Measurements from ENCODE around the gene RAB14. TPM values are rescaled to one million over a fixed set of nuclear protein-coding genes. Genes with fewer than 3 reads are reported as not detected.

The RAB14 gene
- total RNA-seq, 1 experiment from 2014 or later: 36.0 TPM

- DNase-seq (ENCODE audit: low spot score): peak; percentile 57
- Mint-ChIP-seq H3K4me3 (peak overlapping the region; percentile 57), H3K27me3 (ENCODE audit: low read depth) (peaks cover 7% of the 10 kb centered on the region; the same call in 1 of the 2 replicates), H3K4me1 (peaks cover 37% of the 10 kb centered on the region), H3K9me3 (no peaks in the 10 kb centered on the region), H3K27ac (peak overlapping the region; percentile 96), H3K36me3 (no peaks in the 10 kb centered on the region)
- ChIA-PET CTCF (interaction anchor here (0.5 to 2.6 kb wide), 7 partner anchors 8 to 99 kb away, joined by 3 to 10 read pairs (median 3); partner anchors contain the start of gene GSN), POLR2A (interaction anchor here (0.9 kb wide), 1 partner anchor 99 kb away, joined by 3 read pairs; no protein-coding TSS in a partner anchor)
- TF ChIP-seq MYBL2 (CRISPR knock-in tag; IDR thresholded peaks at IDR 0.05) (no peak), ATF1 (CRISPR knock-in tag; IDR thresholded peaks at IDR 0.05) (no peak), AFF4 (CRISPR knock-in tag; IDR thresholded peaks at IDR 0.05; ENCODE audit: borderline replicate concordance) (peak; percentile 68; the same call in 1 of the 2 replicates), ZNF396 (CRISPR knock-in tag; IDR thresholded peaks at IDR 0.05; ENCODE audit: borderline replicate concordance) (peak; percentile 48; the same call in 1 of the 2 replicates), ZNF121 (CRISPR knock-in tag; IDR thresholded peaks at IDR 0.05) (peak; percentile 79), E2F4 (CRISPR knock-in tag; IDR thresholded peaks at IDR 0.05; ENCODE audit: borderline replicate concordance, low read depth) (no peak), ETV6 (CRISPR knock-in tag; IDR thresholded peaks at IDR 0.05) (peak; percentile 25; the same call in 1 of the 2 replicates), FOXP4 (CRISPR knock-in tag; IDR thresholded peaks at IDR 0.05) (no peak), ZNF416 (CRISPR knock-in tag; IDR thresholded peaks at IDR 0.05) (no peak), ZNF423 (CRISPR knock-in tag; IDR thresholded peaks at IDR 0.05) (no peak)
- peak; percentile 88 for ATAC-seq
Observed at GRCh38 chr9:121220996-121221663, 19.5 kb upstream of the RAB14 start.

- no peak overlapping the region for H3K4me3 Mint-ChIP-seq
- DNase-seq (ENCODE audit: low spot score): no peak
- H3K27me3 Mint-ChIP-seq (ENCODE audit: low read depth): peaks cover 7% of the 10 kb centered on the region; the same call in 1 of the 2 replicates
- no peaks in the 10 kb centered on the region for H3K36me3 Mint-ChIP-seq
- CTCF ChIA-PET: interaction anchor here (0.6 to 2.6 kb wide), 2 partner anchors 68 to 174 kb away, joined by 3 to 10 read pairs; no protein-coding TSS in a partner anchor
- H3K9me3 Mint-ChIP-seq: no peaks in the 10 kb centered on the region
- H3K4me1 Mint-ChIP-seq: peaks cover 37% of the 10 kb centered on the region
- no peak overlapping the region for H3K27ac Mint-ChIP-seq
- ATAC-seq: no peak
- POLR2A ChIA-PET: no interaction called here
- TF ChIP-seq GABPB1 (CRISPR knock-in tag; IDR thresholded peaks at IDR 0.05) (no peak), MYBL2 (CRISPR knock-in tag; IDR thresholded peaks at IDR 0.05) (no peak), OVOL2 (CRISPR knock-in tag; IDR thresholded peaks at IDR 0.05; ENCODE audit: borderline replicate concordance) (no peak), AR (CRISPR knock-in tag; IDR thresholded peaks at IDR 0.05) (no peak), ZNF396 (CRISPR knock-in tag; IDR thresholded peaks at IDR 0.05; ENCODE audit: borderline replicate concordance) (no peak), ZNF512 (CRISPR knock-in tag; IDR thresholded peaks at IDR 0.05; ENCODE audit: borderline replicate concordance) (no peak), NR1H2 (CRISPR knock-in tag; IDR thresholded peaks at IDR 0.05) (no peak), KAT7 (CRISPR knock-in tag; IDR thresholded peaks at IDR 0.05; ENCODE audit: borderline replicate concordance) (no peak), MLX (CRISPR knock-in tag; IDR thresholded peaks at IDR 0.05) (no peak), FOXP1 (CRISPR knock-in tag; IDR thresholded peaks at IDR 0.05; ENCODE audit: borderline replicate concordance) (no peak), SOX15 (CRISPR knock-in tag; IDR thresholded peaks at IDR 0.05) (no peak)
Observed at GRCh38 chr9:121219530-121219929, 17.9 kb upstream of the RAB14 start.
